Measurements from ENCODE around the gene SLC16A6. TPM values are rescaled to one million over a fixed set of nuclear protein-coding genes. Genes with fewer than 3 reads are reported as not detected.
"Not testable (repeated sequence)": the region's sequence is repeated elsewhere in the genome, so short reads cannot be mapped to it uniquely, and the experiment has no call there.

The SLC16A6 gene
- total RNA-seq, 1 donor from 2014 or later, result 0.05 TPM

GRCh38 chr17:68289936-68290267 is 1.0 kb downstream of the SLC16A6 start:
- DNase-seq (ENCODE audit: low read depth), result no peak

- no peak for DNase-seq (ENCODE audit: low read depth)
These were observed 1.5 kb downstream of the SLC16A6 start for GRCh38 chr17:68289473-68289872.

- DNase-seq (ENCODE audit: low read depth), result no peak
These were observed 2.1 kb downstream of the SLC16A6 start for GRCh38 chr17:68288804-68289203.

- no peak for DNase-seq (ENCODE audit: low read depth)
These were observed 2.6 kb downstream of the SLC16A6 start for GRCh38 chr17:68288375-68288774.

GRCh38 chr17:68281965-68282364 is 9.0 kb downstream of the SLC16A6 start:
- not testable (repeated sequence) for DNase-seq (ENCODE audit: low read depth)

- DNase-seq (ENCODE audit: low read depth), result no peak
These were observed 13.1 kb downstream of the SLC16A6 start for GRCh38 chr17:68277807-68278206.

- DNase-seq (ENCODE audit: low read depth), result not testable (repeated sequence)
These were observed 14.6 kb downstream of the SLC16A6 start for GRCh38 chr17:68276339-68276738.

GRCh38 chr17:68273722-68274121 is 17.2 kb downstream of the SLC16A6 start:
- no peak for DNase-seq (ENCODE audit: low read depth)

- DNase-seq (ENCODE audit: low read depth), result not testable (repeated sequence)
These were observed 25.1 kb downstream of the SLC16A6 start for GRCh38 chr17:68265833-68266232.

- DNase-seq (ENCODE audit: low read depth), result peak; percentile 23
These were observed 27.7 kb downstream of the SLC16A6 start for GRCh38 chr17:68263101-68263681.

- DNase-seq (ENCODE audit: low read depth), result not testable (repeated sequence)
These were observed 28.5 kb downstream of the SLC16A6 start for GRCh38 chr17:68262467-68262866.

GRCh38 chr17:68260051-68260762 is 30.7 kb downstream of the SLC16A6 start:
- peak; percentile 83 for DNase-seq (ENCODE audit: low read depth)

- DNase-seq (ENCODE audit: low read depth), result not testable (repeated sequence)
These were observed 31.3 kb downstream of the SLC16A6 start for GRCh38 chr17:68259648-68259951.

GRCh38 chr17:68258890-68259647 is 31.9 kb downstream of the SLC16A6 start:
- DNase-seq (ENCODE audit: low read depth), result not testable (repeated sequence)

- no peak for DNase-seq (ENCODE audit: low read depth)
These were observed 33.0 kb downstream of the SLC16A6 start for GRCh38 chr17:68257934-68258333.

GRCh38 chr17:68256701-68257100 is 34.2 kb downstream of the SLC16A6 start:
- not testable (repeated sequence) for DNase-seq (ENCODE audit: low read depth)

GRCh38 chr17:68255731-68256538 is 35.0 kb downstream of the SLC16A6 start:
- DNase-seq (ENCODE audit: low read depth), result no peak

GRCh38 chr17:68255151-68255550 is 35.8 kb downstream of the SLC16A6 start:
- no peak for DNase-seq (ENCODE audit: low read depth)

GRCh38 chr17:68253426-68253825 is 37.5 kb downstream of the SLC16A6 start:
- DNase-seq (ENCODE audit: low read depth), result not testable (repeated sequence)

- no peak for DNase-seq (ENCODE audit: low read depth)
These were observed 41.6 kb downstream of the SLC16A6 start for GRCh38 chr17:68249354-68249765.

GRCh38 chr17:68248891-68249290 is 42.0 kb downstream of the SLC16A6 start:
- DNase-seq (ENCODE audit: low read depth), result no peak

GRCh38 chr17:68248199-68248825 is 42.6 kb downstream of the SLC16A6 start:
- DNase-seq (ENCODE audit: low read depth), result peak; percentile 23

All from renal cortical epithelial cell (primary cell).